ENCODE measurements around the gene VCPKMT.

Gene VCPKMT

GRCh38 chr14:50063876-50064420 is 52.4 kb downstream of the VCPKMT start:
- no peak for DNase-seq

DNA sequence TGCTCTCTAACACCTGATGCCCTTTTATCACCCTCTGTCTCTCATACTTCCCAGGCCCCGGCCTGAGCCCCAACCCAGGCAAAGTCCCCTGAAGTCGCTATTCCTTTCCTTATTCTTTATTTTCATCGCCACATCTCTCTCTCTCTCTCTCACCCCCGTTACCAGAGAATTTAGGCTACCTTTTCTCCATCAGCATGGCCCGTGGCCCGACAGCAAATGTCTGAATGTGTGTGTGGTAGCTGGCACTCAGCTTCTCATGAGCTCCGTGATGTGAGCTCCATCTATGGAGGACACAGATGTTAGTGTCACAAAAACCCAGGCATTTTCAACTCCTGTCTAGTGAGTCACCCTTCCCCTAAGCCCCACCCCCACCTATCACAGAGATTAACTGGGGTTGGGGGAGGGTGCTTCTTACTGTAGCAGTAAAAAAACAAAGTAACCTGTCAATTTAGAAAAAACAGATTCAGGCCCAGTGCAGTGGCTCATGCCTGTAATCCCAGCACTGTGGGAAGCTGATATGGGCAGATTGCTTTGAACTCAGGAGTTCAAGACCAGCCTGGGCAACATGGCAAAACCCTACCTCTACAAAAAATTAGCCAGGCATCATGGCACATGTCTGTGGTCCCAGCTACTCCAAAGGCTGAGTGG is 53.8 kb downstream of the VCPKMT start:
- DNase-seq: peak; percentile 34

DNA sequence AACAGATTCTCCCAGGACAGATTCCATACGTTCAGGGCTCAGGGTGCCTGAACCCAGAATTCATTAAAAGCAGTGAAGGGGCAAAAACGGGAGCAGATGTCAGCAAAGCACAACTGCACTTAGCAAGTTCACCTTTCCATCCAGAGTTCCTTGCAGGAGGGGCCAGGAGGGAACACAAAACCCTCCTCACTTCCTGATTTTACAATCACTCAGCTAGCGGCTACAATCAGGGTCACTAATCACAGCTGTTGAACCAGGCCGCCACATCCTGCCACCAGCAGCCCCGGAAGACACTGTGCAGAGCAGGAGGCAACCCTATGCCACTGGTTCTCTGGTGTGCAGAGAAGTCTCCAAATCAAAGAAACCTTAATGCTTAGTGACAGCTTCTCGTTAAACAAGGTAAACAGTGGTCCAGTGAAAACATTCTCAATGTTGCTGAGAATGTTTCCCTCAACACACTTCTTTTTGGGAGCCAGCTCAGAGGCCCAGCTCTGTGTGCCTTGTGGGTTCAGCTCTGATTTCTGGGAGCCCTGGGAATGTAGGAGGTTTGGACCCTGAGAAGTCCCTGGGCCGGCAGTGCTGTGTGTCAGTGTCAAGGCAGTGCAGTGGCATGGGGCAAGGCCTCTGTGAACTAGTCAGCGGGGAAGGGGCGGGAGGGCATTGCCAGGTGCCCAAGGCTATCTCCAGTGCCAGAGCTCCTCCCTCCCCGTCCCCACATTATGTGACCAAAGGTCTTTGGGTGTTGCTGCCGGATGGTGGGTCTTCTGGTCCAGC is 54.5 kb downstream of the VCPKMT start:
- DNase-seq: no peak

DNA sequence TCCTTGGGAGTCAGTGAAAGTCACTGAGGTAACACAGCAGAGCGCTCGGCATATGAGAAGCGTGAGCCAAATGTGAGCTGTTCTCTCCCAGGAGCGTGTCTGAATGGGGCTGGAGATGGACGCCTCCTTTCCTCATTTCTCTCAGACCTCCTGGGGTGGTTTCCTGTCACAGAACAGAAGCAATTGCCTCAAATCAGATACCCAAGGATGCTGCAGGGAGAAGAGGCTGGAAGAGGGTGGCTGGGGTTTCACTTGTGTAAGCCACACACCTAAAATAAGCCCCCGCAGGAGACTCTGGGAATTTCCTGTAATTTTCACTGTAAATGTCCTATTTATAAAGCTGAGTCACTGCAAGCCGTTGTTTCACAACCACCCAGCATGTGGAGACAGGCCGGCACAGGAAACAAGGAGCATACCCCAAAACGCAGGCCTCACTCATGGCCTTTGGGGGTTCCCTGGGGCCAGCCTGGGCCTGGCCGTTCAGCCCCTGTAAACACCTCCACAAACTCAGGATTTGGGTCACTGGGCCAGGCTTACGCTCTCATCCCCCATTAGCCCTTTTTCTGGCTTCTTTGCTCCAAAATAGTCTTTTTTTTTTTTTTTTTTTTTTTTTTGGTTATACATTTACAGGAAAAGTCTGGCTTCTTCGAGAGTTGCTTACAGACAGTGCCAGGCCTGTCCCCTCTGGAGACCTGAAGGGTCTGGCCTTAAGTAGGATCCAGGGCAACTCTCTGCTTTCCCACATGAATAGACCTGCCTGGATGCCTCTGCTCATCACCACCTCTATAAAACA is 55.3 kb downstream of the VCPKMT start:
- DNase-seq: peak; percentile 54

DNA sequence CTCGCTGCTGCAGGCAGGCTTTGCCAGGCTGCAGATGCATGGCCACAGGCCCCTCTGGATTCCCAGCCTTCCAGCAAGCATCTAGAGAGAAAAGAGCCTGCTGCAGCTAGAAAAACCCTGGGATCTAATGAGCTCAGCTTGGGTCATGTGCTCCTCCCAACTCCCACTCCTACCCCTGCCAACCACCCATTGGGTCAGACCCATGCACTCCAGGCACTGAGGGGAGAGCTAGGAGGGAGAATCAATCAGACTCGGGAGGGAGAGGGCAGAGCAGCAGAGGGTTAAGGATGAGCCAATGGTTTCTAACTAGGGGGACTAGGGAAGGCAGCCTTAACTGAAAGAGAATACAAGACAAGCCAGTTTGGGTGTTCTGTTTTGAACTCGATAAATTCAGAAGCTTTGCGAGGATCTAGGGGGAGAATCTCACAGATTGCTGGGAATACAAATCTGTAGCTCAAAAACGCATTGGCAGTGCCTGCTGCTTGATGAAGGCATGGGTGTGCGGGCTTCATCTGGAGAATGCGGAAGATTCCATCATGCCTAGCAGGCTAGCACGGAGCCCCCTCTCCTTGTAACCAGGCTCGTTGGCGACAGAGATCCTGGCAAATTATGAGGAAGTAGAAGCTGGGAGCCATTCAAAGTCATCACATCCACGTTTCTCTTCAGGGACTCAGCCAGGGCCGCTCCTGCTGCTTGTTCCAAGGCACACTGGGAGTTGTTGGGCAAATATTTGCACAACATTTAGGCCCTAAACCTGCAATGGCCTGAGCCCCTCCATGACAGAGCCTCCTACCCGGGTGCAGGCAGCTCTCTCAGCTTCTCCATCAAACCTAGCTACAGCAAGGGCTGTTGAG is 56.4 kb downstream of the VCPKMT start:
- no peak for DNase-seq

All from T1000 (cell line).